Effector CD4-positive, alpha-beta T cell (primary cell): ENCODE data around the gene HPCAL4.

Experiments used
- DNase-seq: peaks from one replicate; pipeline ENCODE4 v3.0.0-alpha.2; 2020

HPCAL4 gene

DNA sequence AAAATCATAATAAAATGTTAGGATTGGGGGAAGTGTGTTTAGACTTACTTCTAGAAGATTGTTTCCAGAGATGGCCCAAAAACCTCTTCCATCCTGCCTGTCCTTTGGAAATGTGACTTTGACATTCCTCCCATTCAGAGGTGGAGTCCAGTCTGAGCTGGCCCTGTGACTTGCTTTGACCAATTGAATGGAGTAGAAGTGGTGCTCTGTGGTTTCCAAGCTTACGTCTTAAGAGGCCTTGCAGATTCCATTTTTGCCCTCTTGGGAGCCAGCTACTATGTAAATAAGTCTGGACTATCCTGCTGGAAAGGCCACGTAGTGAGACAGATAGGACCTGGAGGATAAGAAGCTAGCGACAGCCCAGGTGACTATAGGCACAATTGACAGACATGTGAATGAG lies 18.0 kb downstream of the HPCAL4 start:
- no peak for DNase-seq

DNA sequence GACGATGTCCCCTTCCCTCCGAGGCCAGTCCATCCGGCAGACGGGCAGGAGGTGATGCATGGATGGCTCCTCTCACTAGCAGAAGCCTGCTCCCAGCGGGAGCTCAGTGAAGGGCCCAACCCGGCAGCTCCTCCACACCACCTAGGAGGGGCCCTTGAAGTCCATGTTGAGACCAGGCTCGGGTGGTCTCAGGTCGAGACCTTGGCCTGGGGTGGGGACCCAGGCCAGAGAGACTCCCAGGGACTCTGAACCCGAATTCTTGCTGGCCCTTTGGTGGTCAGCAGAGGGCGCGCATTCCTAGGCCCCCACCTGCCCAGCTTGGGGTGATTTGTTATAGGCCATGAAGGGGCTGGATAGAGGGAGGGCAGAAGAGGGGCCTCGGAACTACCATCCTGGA lies 18.7 kb downstream of the HPCAL4 start:
- no peak for DNase-seq

DNA sequence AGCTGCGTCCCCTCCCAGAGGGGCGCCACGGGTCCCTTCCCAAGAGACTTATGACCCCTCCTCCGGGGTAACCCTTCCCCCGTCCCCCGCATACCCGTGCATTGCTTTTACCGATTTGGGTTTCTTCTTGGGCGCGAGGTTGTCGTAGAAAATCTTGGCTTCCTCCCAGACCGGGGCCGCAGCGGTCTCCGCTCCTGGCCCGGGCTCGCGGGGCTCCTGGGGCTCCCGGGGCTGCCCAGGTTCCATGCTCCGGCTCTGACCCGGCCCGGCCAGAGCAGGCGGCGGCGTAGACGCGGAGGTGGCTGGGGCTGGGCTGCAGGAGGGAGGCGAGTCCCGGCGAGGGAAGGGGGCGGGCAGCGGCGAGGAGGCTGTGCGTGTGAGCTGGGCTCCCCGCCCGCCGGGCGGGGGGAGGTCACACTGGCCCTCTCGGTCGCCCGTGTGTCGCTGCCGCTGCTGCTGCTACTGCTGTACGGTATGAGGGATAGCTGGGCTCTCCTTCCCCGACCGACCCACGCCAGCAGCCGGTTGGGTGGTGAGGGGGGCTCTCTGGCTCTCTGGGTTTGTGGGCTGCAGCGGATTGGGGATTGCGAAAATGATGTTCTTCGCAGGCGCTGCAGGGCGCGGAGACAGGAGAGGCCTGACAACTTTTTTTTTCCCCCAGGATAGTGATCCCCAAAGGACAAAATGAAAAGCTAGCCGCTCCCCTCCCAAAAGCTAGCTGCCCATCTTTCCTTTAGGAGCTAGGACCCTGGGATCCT lies 19.3 kb downstream of the HPCAL4 start, which contains the start of gene NT5C1A:
Gene NT5C1A (minus strand): TSS at position 315 of the 758 bp plus-strand sequence. CDS start 69 bp downstream, at position 246.
- DNase-seq, result no peak

GRCh38 chr1:39671433-39671792 lies 19.8 kb downstream of the HPCAL4 start:
- no peak for DNase-seq

DNA sequence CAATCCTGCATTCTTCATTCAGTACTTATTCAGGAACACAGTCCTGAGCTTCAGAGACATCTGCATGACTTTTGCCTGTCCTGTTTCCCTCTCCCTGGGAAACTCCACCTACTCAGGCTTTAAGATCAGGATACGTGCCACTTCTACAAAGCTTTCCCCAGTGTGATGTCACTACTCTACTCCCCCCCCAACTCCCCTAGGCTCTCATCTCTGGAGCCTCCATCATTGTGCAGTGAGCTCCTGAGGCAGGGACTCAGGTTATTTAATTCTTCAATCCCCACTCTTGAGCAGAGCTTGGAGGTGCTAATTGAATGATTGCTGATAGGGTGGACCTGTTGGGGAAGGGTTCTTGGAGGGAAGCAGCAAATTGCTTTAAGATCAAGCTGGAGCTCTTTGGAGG lies 20.5 kb downstream of the HPCAL4 start:
- no peak for DNase-seq

DNA sequence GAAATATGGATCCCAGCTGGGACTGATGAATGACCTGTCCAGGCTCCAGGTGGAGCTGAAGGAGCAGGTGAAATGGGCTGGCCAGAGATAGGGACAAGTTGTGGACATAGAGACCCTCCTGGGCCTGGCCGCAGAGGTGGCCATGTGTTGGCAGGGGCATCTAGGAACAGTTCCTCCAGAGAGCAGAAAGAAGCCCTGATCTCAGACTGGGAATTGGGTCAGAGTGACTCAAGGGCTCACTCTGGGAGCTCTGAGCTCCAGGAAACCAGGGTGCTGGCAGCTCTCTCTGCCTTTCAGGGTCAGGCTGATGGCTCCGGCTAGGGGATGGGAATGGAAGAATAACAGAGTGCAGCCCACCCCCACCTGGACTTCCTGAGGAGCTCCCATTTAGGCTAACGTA lies 22.3 kb downstream of the HPCAL4 start:
- no peak for DNase-seq

GRCh38 chr1:39668111-39668510 lies 23.1 kb downstream of the HPCAL4 start:
- no peak for DNase-seq

GRCh38 chr1:39666772-39667171 lies 24.5 kb downstream of the HPCAL4 start:
- DNase-seq, result no peak

GRCh38 chr1:39663559-39663958 lies 27.7 kb downstream of the HPCAL4 start:
- no peak for DNase-seq

DNA sequence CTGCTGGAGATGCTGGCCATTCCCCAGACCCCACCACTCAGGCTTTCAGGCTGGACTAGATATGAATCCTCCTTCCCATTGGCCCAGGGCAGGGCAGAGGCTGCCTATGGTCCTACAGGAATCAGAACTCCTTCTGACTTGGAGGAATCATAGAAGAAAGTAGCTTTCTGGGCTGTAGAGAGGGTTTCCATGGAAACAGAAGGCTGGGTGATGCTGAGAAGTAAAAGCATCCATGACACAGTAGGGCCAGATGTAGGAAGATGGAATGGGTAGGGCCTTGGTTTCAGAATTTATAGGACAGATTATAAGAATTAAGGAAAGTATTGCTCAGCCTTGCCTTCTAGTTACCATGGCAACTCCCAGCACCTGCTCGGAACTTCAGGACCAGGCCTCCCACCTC lies 28.4 kb downstream of the HPCAL4 start:
- DNase-seq, result no peak

GRCh38 chr1:39659538-39659937 lies 31.7 kb downstream of the HPCAL4 start:
- no peak for DNase-seq

DNA sequence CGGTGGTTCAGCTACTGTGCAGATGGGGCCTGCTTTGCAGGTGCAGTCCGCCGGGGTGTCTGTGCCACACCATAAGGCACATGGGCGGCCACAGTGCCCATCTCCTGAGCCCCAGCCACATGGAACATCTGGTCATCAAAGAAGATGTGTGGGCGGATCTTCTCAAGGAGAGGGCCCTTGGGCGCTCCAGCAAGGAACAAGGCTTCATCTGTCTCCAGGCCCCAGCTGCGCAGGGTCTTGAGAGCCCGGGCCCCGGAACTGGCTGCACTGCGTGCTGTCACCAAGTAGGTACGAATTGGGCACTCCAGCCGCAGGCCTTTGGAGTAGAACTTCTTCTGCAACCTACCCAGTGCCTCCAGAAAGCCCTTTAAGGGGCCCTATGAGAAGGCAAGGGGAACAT lies 32.1 kb downstream of the HPCAL4 start:
- no peak for DNase-seq

GRCh38 chr1:39657923-39658485 lies 33.2 kb downstream of the HPCAL4 start:
- DNase-seq, result peak; percentile 47

DNA sequence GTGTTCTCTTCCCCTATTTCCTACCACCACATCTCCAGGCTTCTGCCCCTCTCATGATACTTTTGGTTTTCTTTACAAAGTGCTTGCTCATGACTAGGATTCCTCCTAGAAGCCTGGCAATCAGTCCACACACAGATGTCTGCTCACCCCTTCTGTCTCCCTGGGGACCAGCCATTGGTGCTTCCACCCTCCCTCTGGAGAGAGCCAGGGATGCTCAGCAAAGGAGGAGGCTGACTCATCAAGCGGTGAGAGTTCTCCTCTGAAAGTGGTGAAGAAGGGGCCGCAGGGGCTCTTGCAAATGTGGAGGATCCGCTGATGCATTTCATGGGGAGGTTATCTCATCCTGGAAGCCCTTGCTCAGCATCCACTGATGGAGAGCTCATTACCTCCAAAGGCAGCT lies 33.8 kb downstream of the HPCAL4 start:
- no peak for DNase-seq

DNA sequence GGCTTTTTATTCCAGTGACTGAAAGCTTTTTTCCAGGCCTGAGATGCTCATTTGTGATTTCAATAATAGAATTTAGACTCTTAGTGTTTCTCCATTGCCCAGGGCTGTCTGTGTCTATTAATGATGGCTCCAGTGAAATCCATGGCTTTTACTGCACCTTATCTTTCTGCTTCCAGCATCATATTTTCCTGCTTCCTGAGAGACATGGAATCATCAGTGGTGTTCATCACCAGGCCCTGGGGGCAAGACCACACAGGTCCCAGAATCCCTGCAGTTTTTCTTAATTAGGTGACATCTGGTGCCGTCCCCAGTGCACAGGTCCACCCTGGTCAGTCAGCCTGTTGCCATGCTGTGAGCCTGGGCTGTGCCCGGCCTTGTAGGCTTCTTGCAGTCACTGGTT lies 34.8 kb downstream of the HPCAL4 start:
- DNase-seq, result no peak

DNA sequence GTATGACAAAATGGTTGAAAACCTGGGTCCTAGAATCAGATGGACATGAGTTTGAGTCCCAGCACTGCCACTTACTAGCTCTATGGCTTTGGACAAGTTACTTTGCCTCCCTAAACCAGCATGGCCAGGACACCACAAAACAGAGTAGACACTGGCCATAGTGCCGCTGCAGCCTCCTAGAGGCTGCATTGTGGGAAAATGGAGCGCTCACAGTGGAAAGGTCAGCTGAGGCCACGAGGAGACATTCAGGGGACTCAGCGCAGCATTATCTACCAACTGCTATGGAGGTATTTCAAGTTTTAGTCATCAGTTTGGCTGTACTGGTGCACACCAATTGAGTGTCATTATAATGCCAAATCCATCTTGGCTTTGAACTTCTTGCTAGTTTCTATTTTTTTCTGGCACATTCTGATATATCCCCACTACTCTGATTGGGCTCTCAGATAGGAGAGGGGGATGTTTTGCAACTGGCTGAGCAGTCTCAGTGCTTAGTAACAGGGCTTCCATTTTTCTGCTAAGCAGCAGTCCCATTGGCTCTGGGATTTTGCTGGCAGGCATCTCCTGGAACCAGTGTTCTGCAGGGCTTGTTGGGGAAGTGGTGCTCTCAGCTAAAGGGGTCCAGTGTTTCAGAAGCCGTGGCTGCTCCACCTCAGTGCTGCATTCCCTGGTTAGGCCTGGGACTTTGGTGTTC lies 35.5 kb downstream of the HPCAL4 start:
- DNase-seq, result no peak

DNA sequence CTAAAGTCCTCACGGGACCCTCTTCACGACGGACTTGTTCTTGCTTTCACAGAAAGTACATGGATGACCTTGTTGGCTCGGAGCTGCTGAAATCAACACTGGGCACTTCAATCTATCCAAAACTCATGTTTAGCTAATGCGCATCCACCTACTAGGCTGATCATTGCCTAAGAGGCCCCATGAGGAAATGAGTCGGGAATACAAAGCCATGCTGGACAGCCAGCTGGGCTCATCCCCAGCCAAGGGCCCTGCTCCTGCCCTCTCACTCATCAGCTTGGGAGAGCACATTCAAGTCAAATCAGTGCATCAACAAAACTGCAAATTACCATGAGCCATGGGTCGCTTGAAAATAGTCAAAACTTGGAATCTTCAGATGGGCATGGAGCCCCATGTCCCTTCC lies 36.9 kb downstream of the HPCAL4 start:
- DNase-seq, result no peak

DNA sequence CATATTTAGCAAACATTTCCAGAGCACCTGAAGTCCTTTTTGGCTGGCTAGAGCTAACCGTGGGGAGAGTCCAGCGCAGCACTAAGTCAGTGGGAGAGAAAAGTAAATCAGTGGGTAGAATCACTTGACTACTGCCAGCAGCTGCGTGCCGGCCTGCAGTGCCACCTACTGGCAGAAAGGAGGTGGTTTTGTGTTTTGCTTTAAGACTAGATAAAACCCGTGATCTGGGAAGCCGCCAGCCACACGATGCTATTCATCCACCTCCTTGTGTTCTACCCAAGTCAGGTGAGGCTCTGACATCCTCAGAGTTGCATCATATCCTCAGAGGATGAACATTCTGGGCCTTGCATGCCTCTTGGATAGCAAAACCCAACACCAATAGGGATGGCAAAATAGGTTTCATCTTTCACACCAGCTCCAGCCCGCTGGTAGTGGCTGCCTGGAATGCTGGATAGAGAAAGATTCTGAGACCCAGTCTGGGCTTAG lies 37.6 kb downstream of the HPCAL4 start:
- DNase-seq, result peak; percentile 64

DNA sequence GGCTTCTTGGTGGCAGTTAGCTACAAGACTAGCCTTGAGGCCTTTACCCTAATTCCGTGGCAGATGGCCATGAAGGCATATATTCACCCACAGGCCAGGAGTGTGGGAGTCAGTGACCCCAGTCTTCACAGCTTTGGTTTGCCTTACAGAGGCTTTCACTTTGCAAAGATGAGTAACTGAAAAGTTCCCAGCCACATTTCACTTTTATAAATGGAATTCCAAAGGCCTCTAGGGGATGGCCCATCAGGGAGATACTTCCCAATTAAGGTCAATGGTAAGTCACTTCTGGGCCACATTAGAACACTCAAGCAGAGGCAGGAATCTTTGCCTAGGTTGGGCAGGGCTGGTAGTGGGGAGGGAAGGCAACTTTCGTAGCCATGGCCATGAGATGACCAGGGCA lies 38.7 kb downstream of the HPCAL4 start:
- DNase-seq, result no peak

DNA sequence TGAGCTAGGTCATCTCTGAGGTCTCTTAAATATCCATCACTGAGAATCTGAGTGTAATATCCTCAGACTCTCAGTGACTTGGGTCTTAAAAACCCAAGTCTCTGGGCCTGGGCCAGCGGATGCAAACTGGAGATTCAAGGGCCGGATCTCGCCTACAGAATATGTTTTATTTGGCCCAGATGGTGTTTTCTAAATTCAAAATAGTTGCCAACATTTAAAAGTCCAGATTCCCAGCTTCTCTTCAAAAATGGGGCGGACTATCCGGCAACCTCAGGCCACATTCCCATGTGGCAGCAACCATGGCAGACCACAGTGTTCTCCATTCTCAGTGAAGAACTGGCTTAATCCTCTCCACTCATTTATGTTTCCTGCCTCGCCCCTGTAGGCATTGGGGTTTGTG lies 39.1 kb downstream of the HPCAL4 start:
- DNase-seq, result no peak

DNA sequence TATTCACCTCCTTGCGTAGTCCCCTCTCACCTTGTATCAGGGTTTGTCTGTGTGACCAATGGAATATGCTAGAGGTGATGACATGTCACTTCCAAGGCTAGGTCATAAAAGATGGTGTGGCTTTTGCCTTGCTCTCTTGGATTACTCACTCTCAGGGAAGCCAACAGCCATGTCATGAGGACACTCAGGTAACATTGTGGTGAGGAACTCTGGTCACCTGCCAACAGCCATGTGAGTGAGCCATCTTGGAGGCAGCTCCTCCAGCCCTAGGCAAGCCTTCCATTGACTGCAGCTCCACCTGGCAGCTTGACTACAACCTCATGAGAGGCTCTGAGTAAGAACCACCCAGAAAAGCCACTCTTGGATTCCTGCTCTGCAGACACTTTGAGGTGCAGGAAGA lies 40.8 kb downstream of the HPCAL4 start:
- DNase-seq, result no peak

DNA sequence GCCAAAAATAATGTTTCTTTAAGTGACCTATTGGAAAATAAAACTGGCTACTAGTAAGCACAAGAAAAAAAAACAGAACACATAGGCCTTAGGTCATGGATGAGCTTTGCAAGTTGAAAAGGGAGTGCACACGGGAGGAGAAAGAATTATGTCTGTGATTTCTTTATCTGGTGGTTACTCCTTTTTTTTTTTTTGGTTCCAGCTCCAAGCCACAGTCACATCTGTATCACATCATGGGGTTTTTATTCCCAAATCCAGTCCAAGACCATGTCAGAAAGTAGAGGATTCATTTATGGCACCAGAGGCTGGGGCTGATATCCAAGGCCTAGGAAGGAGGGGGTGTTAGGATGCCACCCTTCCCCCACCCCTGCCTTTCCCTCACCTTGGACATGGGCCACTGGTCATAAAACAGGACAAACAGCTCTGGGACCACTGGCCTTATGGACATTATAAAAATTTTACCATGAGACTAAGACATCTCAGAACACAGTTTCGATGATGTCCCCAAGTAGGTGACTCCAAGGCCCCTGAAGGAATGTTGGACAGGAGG lies 41.5 kb downstream of the HPCAL4 start:
- DNase-seq, result no peak

DNA sequence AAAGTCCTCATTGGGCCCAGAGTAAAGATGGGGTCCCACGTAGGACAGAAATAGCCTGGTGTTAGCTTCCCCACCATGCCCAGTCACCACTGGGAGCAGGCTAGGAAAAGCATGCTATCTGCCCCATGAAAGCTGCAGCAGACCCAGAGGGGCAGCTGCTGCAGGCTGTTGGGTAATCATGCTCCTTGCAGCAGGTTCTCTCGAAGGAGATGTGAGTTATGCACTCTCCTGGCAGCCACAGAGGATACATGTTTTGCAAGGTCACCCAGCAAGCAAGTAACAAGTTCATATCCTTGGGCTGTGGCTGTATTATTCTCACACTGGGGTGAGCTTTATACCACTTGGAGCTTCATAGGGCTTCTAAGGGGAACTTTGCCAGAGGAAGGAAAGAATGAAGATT lies 42.7 kb downstream of the HPCAL4 start:
- no peak for DNase-seq

DNA sequence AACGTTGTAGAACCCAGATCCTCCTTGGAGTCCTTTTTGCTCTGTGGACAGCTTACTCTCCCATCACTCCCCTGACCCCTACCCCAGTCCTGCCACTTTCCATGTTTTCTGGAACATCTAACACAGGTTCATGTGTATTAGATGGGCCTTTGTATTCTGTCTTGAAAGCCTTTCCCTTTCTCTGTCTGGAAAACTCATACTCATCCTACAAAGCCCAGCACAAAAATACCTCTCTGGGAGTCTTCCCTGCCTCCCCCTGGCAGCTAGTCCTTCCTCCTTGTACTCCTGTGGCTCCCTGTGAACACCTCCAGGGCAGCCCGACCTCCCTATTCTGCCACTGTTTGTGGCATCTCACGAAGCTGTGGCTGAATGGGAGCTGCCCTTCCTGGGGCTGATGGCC lies 44.0 kb downstream of the HPCAL4 start:
- DNase-seq, result no peak
